ENCODE results near the gene PLCB1.

GRCh38 chr20:8355453-8355852, 223.4 kb downstream of the PLCB1 start:
- no peak for TF ChIP-seq TAF1 (IDR thresholded peaks at IDR 0.05; ENCODE audit: borderline replicate concordance, low read depth, low read length)
- TF ChIP-seq POLR2AphosphoS5 (IDR thresholded peaks at IDR 0.05; ENCODE audit: low read depth, low read length) = no peak
- TF ChIP-seq POLR2A (IDR thresholded peaks at IDR 0.05; ENCODE audit: low read depth, low read length) = no peak
